Neural cell (in vitro differentiated cells): ENCODE measurements around the gene ITM2B. TPM values are rescaled to one million over a fixed set of nuclear protein-coding genes. Genes with fewer than 3 reads are reported as not detected.

ENCODE experiments used
- H2AFZ ChIP-seq: fragments of 200-600, 300-800 bp; sonication (generic), shearing (Covaris generic); 2 replicates; pipeline ENCODE4 v1.6.0; 2014; ENCODE audit warnings: low read depth, mild to moderate bottlenecking, antibody characterized with exemption, low read length, moderate library complexity
- H3F3A ChIP-seq: fragments of 200-600 bp; shearing (Covaris generic); 2 replicates; pipeline ENCODE4 v1.6.1; 2016; ENCODE audit warnings: mild to moderate bottlenecking, moderate library complexity, mixed read lengths, antibody characterized with exemption, low read length; ENCODE audit not compliant: insufficient read depth, poor library complexity, severe bottlenecking
- H3K27ac ChIP-seq: fragments of 200-600, 300-800 bp; sonication (generic), shearing (Covaris generic); 2 replicates; pipeline ENCODE4 v1.5.1; 2014; ENCODE audit warnings: mild to moderate bottlenecking, low read length, moderate library complexity
- H3K27me3 ChIP-seq: fragments of 300-800, 200-600 bp; sonication (generic), shearing (Covaris generic); 2 replicates; pipeline ENCODE4 v1.6.0; 2014; ENCODE audit warnings: mild to moderate bottlenecking, low read depth, low read length, moderate library complexity; ENCODE audit not compliant: insufficient read depth
- H3K36me3 ChIP-seq: fragments of 300-800, 200-600 bp; sonication (generic), shearing (Covaris generic); 2 replicates; pipeline ENCODE4 v1.5.1; 2014; ENCODE audit warnings: mild to moderate bottlenecking, antibody characterized with exemption, low read length, moderate library complexity; ENCODE audit not compliant: insufficient read depth
- H3K4me2 ChIP-seq: fragments of 300-800, 200-600 bp; sonication (generic), shearing (Covaris generic); 2 replicates; pipeline ENCODE4 v1.6.0; 2014; ENCODE audit warnings: mild to moderate bottlenecking, low read length
- H3K4me3 ChIP-seq: fragments of 300-800, 200-600 bp; sonication (generic), shearing (Covaris generic); 2 replicates; pipeline ENCODE4 v1.5.1; 2014; ENCODE audit warnings: mild to moderate bottlenecking, low read length, moderate library complexity
- H3K79me2 ChIP-seq: fragments of 200-600 bp; shearing (Covaris generic); replicated peaks from 2 replicates; pipeline ENCODE4 v1.6.0; 2014; ENCODE audit warnings: mild to moderate bottlenecking, low read length, moderate library complexity; ENCODE audit not compliant: insufficient read depth
- H3K9ac ChIP-seq: fragments of 300-800, 200-600 bp; sonication (generic), shearing (Covaris generic); 2 replicates; pipeline ENCODE4 v1.6.1; 2016; ENCODE audit warnings: mild to moderate bottlenecking, low read length, mixed read lengths
- H3K9me2 ChIP-seq: fragments of 200-600 bp; shearing (Covaris generic); 2 replicates; pipeline ENCODE4 v1.6.1; 2016; ENCODE audit warnings: mild to moderate bottlenecking, low read length, mixed read lengths; ENCODE audit not compliant: insufficient read depth
- H3K9me3 ChIP-seq: fragments of 200-600, 300-800 bp; sonication (generic), shearing (Covaris generic); 2 replicates; pipeline ENCODE4 v1.6.1; 2016; ENCODE audit warnings: mild to moderate bottlenecking, mixed run types, low read length, moderate library complexity, mixed read lengths
- H4K20me1 ChIP-seq: fragments of 200-600 bp; shearing (Covaris generic); 2 replicates; pipeline ENCODE4 v1.6.1; 2016; ENCODE audit warnings: mild to moderate bottlenecking, mixed run types; ENCODE audit not compliant: insufficient read depth
- CTCF ChIP-seq: fragments of 450-650 bp; IDR thresholded peaks from 2 replicates; pipeline ENCODE4 v1.5.1; 2014; ENCODE audit warnings: antibody characterized with exemption, mild to moderate bottlenecking, moderate library complexity; ENCODE audit not compliant: poor library complexity, severe bottlenecking
- EP300 ChIP-seq: fragments of 450-650 bp; conservative IDR thresholded peaks from 2 replicates; pipeline ENCODE4 v1.6.1; 2014; ENCODE audit warnings: antibody characterized with exemption, mild to moderate bottlenecking, moderate library complexity; ENCODE audit not compliant: poor library complexity, severe bottlenecking
- EZH2 ChIP-seq: fragments of 200-600, 300-800 bp; shearing (Covaris generic), sonication (generic); IDR thresholded peaks from 2 replicates; pipeline ENCODE4 v1.6.1; 2014; ENCODE audit warnings: antibody characterized with exemption, low read length, borderline replicate concordance, mild to moderate bottlenecking; ENCODE audit not compliant: insufficient read depth, poor library complexity, severe bottlenecking
- MXI1 ChIP-seq: fragments of 450-650 bp; conservative IDR thresholded peaks from 2 replicates; pipeline ENCODE4 v1.6.1; 2014; ENCODE audit warnings: antibody characterized with exemption, mild to moderate bottlenecking; ENCODE audit not compliant: poor library complexity, severe bottlenecking
- POLR2AphosphoS5 ChIP-seq: IDR thresholded peaks from 2 replicates; pipeline ENCODE4 v1.6.1; 2012
- RAD21 ChIP-seq: fragments of 450-650 bp; conservative IDR thresholded peaks from 2 replicates; pipeline ENCODE4 v1.6.1; 2014; ENCODE audit warnings: antibody characterized with exemption, mild to moderate bottlenecking, moderate library complexity
- REST ChIP-seq: IDR thresholded peaks from 2 replicates; pipeline ENCODE4 v1.6.1; 2012; ENCODE audit warnings: borderline replicate concordance
- SMC3 ChIP-seq: fragments of 450-650 bp; conservative IDR thresholded peaks from 2 replicates; pipeline ENCODE4 v1.6.1; 2014; ENCODE audit warnings: antibody characterized with exemption, mild to moderate bottlenecking, moderate library complexity; ENCODE audit not compliant: poor library complexity
- TAF1 ChIP-seq: IDR thresholded peaks from 2 replicates; pipeline ENCODE4 v1.6.1; 2012; ENCODE audit warnings: low read depth
- polyA plus RNA-seq: library from polyadenylated mRNA; depleted of rRNA; stranded (reverse); fragments of >200 nt; gene quantifications from 2 replicates; pipeline ENCODE4 v1.2.3, GENCODE V29; 2014

ITM2B gene
- polyA plus RNA-seq, 1 donor from 2014 or later: 275 TPM

DNA sequence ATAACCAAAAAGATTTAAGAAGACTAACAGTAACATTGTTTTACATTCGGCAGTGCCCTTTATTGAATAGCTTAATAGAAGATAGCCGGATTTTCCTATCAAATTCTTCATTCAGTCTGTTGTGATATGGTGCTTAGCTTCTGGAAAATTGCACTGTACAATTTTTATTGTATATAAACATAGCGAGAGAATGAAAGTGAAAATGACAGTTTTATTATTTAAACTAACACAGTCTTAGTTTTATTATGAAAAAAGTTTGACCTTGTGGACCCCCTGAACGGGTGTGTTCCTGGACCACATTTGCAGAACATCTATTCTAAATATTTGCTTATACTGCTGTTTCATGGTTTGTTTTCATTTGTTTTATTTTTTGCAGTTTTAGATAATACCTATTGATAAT, 8.6 kb downstream of the ITM2B start:
- Histone ChIP-seq H3K4me2 (no peak overlapping the region), H3K79me2 (peaks cover 44% of the 10 kb centered on the region), H3K27me3 (no peaks in the 10 kb centered on the region), H3K27ac (no peak overlapping the region), H3K9me3 (no peaks in the 10 kb centered on the region), H4K20me1 (no peaks in the 10 kb centered on the region), H3K4me3 (no peak overlapping the region), H3K36me3 (peaks cover 4% of the 10 kb centered on the region), H3K9me2 (no peaks in the 10 kb centered on the region), H2AFZ (no peak overlapping the region), H3F3A (no peaks in the 10 kb centered on the region), H3K9ac (no peak overlapping the region)
- TF ChIP-seq SMC3 (no peak), CTCF (no peak), TAF1 (no peak), POLR2AphosphoS5 (no peak), EP300 (no peak), RAD21 (no peak), EZH2 (no peak), REST (no peak), MXI1 (no peak)

- Histone ChIP-seq H3K36me3 (peaks cover 4% of the 10 kb centered on the region), H4K20me1 (no peaks in the 10 kb centered on the region), H2AFZ (no peak overlapping the region), H3K9me3 (no peaks in the 10 kb centered on the region), H3K4me3 (no peak overlapping the region), H3K9ac (no peak overlapping the region), H3K79me2 (peaks cover 36% of the 10 kb centered on the region), H3K27ac (no peak overlapping the region), H3F3A (no peaks in the 10 kb centered on the region), H3K9me2 (no peaks in the 10 kb centered on the region), H3K4me2 (no peak overlapping the region), H3K27me3 (no peaks in the 10 kb centered on the region)
- TF ChIP-seq RAD21 (no peak), MXI1 (no peak), SMC3 (no peak), CTCF (no peak), EZH2 (no peak), POLR2AphosphoS5 (no peak), EP300 (no peak), REST (no peak), TAF1 (no peak)
Observed at GRCh38 chr13:48242677-48243076, 9.7 kb downstream of the ITM2B start.
